WTC11 (cell line): ENCODE data around the gene PPEF1. TPM values are rescaled to one million over a fixed set of nuclear protein-coding genes. Genes with fewer than 3 reads are reported as not detected.

Experiments
- ATAC-seq: fragments of 200-7000 bp; cut with Tn5 transposase; 2 replicates; pipeline ENCODE4 v1.10.0; 2021; ENCODE audit warnings: mild to moderate bottlenecking, moderate library complexity
- CTCF ChIA-PET: fragments of 300-600 bp; sonication (Branson Sonifier 250); formaldehyde crosslinking; loops from one replicate; lab custom pipeline; 2021; ENCODE audit warnings: antibody characterized with exemption; lab: Charles Lee
- POLR2A ChIA-PET: fragments of 350-600 bp; sonication (Branson Sonifier 250); formaldehyde crosslinking; loops from one replicate; lab custom pipeline; 2021; ENCODE audit warnings: antibody characterized with exemption; lab: Charles Lee
- DNase-seq: peaks from one replicate; pipeline ENCODE4 v3.0.0; 2021; ENCODE audit warnings: low spot score
- H3K27ac Mint-ChIP-seq: 2 replicates; pipeline ENCODE4 v1.8.0; 2021; ENCODE audit warnings: mixed read lengths
- H3K27me3 Mint-ChIP-seq: 2 replicates; pipeline ENCODE4 v1.8.0; 2021; ENCODE audit warnings: low read depth, mild to moderate bottlenecking, moderate library complexity, mixed read lengths
- H3K36me3 Mint-ChIP-seq: 2 replicates; pipeline ENCODE4 v1.8.0; 2021; ENCODE audit warnings: mixed read lengths
- H3K4me1 Mint-ChIP-seq: 2 replicates; pipeline ENCODE4 v1.8.0; 2022; ENCODE audit warnings: mixed read lengths
- H3K4me3 Mint-ChIP-seq: 2 replicates; pipeline ENCODE4 v1.8.0; 2021; ENCODE audit warnings: mild to moderate bottlenecking, moderate library complexity, mixed read lengths
- H3K9me3 Mint-ChIP-seq: 2 replicates; pipeline ENCODE4 v1.8.0; 2021; ENCODE audit warnings: mixed read lengths
- ATF6 ChIP-seq: sonication (generic); formaldehyde crosslinking; IDR thresholded peaks from 2 replicates; pipeline ENCODE4 v1.8.1; 2023; ENCODE audit warnings: mild to moderate bottlenecking, missing genetic modification reagents
- CDX4 ChIP-seq: fragments of 250-450 bp; sonication (Bioruptor Pico); IDR thresholded peaks from 2 replicates; pipeline ENCODE4 v1.9.0; 2021; ENCODE audit warnings: moderate library complexity, mild to moderate bottlenecking, inconsistent platforms, borderline replicate concordance
- CREB1 ChIP-seq: sonication (generic); formaldehyde crosslinking; IDR thresholded peaks from 2 replicates; pipeline ENCODE4 v1.8.0; 2023; ENCODE audit warnings: mild to moderate bottlenecking, missing genetic modification reagents
- E2F1 ChIP-seq: sonication (generic); formaldehyde crosslinking; IDR thresholded peaks from 2 replicates; pipeline ENCODE4 v1.8.0; 2022; ENCODE audit warnings: mild to moderate bottlenecking, missing genetic modification reagents
- E2F4 ChIP-seq: sonication (generic); formaldehyde crosslinking; IDR thresholded peaks from 2 replicates; pipeline ENCODE4 v1.8.1; 2022; ENCODE audit warnings: low read depth, mild to moderate bottlenecking, moderate library complexity, missing genetic modification reagents, borderline replicate concordance
- ELF4 ChIP-seq: sonication (generic); formaldehyde crosslinking; IDR thresholded peaks from 2 replicates; pipeline ENCODE4 v1.8.1; 2022; ENCODE audit warnings: low read depth, mild to moderate bottlenecking, moderate library complexity, missing genetic modification reagents
- ERG ChIP-seq: fragments of 250-450 bp; sonication (Bioruptor Pico); IDR thresholded peaks from 2 replicates; pipeline ENCODE4 v1.8.0; 2021; ENCODE audit warnings: mild to moderate bottlenecking
- GABPB1 ChIP-seq: sonication (generic); formaldehyde crosslinking; IDR thresholded peaks from 2 replicates; pipeline ENCODE4 v1.8.1; 2023; ENCODE audit warnings: mild to moderate bottlenecking, missing genetic modification reagents
- KAT7 ChIP-seq: sonication (generic); formaldehyde crosslinking; IDR thresholded peaks from 2 replicates; pipeline ENCODE4 v1.8.1; 2023; ENCODE audit warnings: missing genetic modification reagents, mild to moderate bottlenecking, borderline replicate concordance
- MXD4 ChIP-seq: fragments of 250-450 bp; sonication (Bioruptor Pico); IDR thresholded peaks from 2 replicates; pipeline ENCODE4 v1.8.0; 2021; ENCODE audit warnings: mild to moderate bottlenecking, moderate library complexity, borderline replicate concordance
- NFYB ChIP-seq: sonication (generic); formaldehyde crosslinking; conservative IDR thresholded peaks from 2 replicates; pipeline ENCODE4 v1.8.0; 2022; ENCODE audit warnings: low read depth, missing genetic modification reagents
- NR1H2 ChIP-seq: sonication (generic); formaldehyde crosslinking; IDR thresholded peaks from 2 replicates; pipeline ENCODE4 v1.9.0; 2021; ENCODE audit warnings: mild to moderate bottlenecking, moderate library complexity, missing genetic modification reagents
- NR2C2 ChIP-seq: sonication (generic); formaldehyde crosslinking; IDR thresholded peaks from 2 replicates; pipeline ENCODE4 v1.8.0; 2022; ENCODE audit warnings: mild to moderate bottlenecking, missing genetic modification reagents
- RELA ChIP-seq: sonication (generic); formaldehyde crosslinking; IDR thresholded peaks from 2 replicates; pipeline ENCODE4 v1.8.1; 2022; ENCODE audit warnings: missing genetic modification reagents, mild to moderate bottlenecking, borderline replicate concordance
- RORB ChIP-seq: fragments of 250-450 bp; sonication (Bioruptor Pico); IDR thresholded peaks from 2 replicates; pipeline ENCODE4 v1.9.0; 2021; ENCODE audit warnings: mild to moderate bottlenecking
- TEAD1 ChIP-seq: sonication (generic); formaldehyde crosslinking; IDR thresholded peaks from 2 replicates; pipeline ENCODE4 v1.8.0; 2022; ENCODE audit warnings: mild to moderate bottlenecking, missing genetic modification reagents
- USF2 ChIP-seq: sonication (generic); formaldehyde crosslinking; IDR thresholded peaks from 2 replicates; pipeline ENCODE4 v1.8.1; 2023; ENCODE audit warnings: mild to moderate bottlenecking, missing genetic modification reagents, moderate library complexity
- ZNF263 ChIP-seq: sonication (generic); formaldehyde crosslinking; IDR thresholded peaks from 2 replicates; pipeline ENCODE4 v1.8.1; 2022; ENCODE audit warnings: low read depth, mild to moderate bottlenecking, moderate library complexity, missing genetic modification reagents
- ZNF396 ChIP-seq: fragments of 250-450 bp; sonication (Bioruptor Pico); IDR thresholded peaks from 2 replicates; pipeline ENCODE4 v1.8.0; 2021; ENCODE audit warnings: mild to moderate bottlenecking, moderate library complexity, borderline replicate concordance
- ZNF425 ChIP-seq: fragments of 250-450 bp; sonication (Bioruptor Pico); conservative IDR thresholded peaks from 2 replicates; pipeline ENCODE4 v1.9.0; 2021; ENCODE audit warnings: mild to moderate bottlenecking
- total RNA-seq: library from RNA; stranded (reverse); gene quantifications from 3 replicates; pipeline ENCODE4 v1.2.3, GENCODE V29; 2021

The PPEF1 gene
- total RNA-seq, 1 experiment from 2014 or later, result 0.31 TPM

- Mint-ChIP-seq H3K4me1 (peaks cover 16% of the 10 kb centered on the region), H3K27ac (no peak within 1 kb of the TSS), H3K27me3 (no peaks in the 10 kb centered on the region), H3K9me3 (no peaks in the 10 kb centered on the region), H3K4me3 (peak within 1 kb of the TSS; percentile 14; the same call in 1 of the 2 replicates), H3K36me3 (no peaks in the 10 kb centered on the region)
- TF ChIP-seq ELF4 (CRISPR knock-in tag) (no peak), RELA (CRISPR knock-in tag) (no peak), ATF6 (CRISPR knock-in tag) (no peak), NFYB (no peak), KAT7 (CRISPR knock-in tag) (no peak), CDX4 (CRISPR knock-in tag) (no peak), ZNF425 (CRISPR knock-in tag) (no peak), E2F4 (no peak), ERG (CRISPR knock-in tag) (no peak), E2F1 (CRISPR knock-in tag) (no peak)
- ChIA-PET CTCF (interaction anchor here (0.6 kb wide), 1 partner anchor 239 kb away, joined by 3 read pairs; no protein-coding TSS in a partner anchor), POLR2A (no interaction called here)
- ATAC-seq (no peak), DNase-seq (no peak)
Measured at GRCh38 chrX:18672008-18672407, 35.4 kb upstream of the PPEF1 start, which contains the start of gene RS1. Gene RS1 (minus strand): TSS chrX:18672108. CDS start chrX:18672068, 40 bp downstream.

GRCh38 chrX:18674417-18674787 lies 33.0 kb upstream of the PPEF1 start:
- H3K4me3 Mint-ChIP-seq, result peak overlapping the region; percentile 70
- POLR2A ChIA-PET, result no interaction called here
- peaks cover 11% of the 10 kb centered on the region for H3K4me1 Mint-ChIP-seq
- H3K27ac Mint-ChIP-seq, result 0 out of 2 replicates have a peak overlapping the region, but pooled peaks have one; percentile 11
- H3K9me3 Mint-ChIP-seq, result no peaks in the 10 kb centered on the region
- H3K27me3 Mint-ChIP-seq, result no peaks in the 10 kb centered on the region
- CTCF ChIA-PET, result no interaction called here
- peak; percentile 58 for DNase-seq
- no peaks in the 10 kb centered on the region for H3K36me3 Mint-ChIP-seq
- peak; percentile 76 for ATAC-seq
- TF ChIP-seq NR1H2 (CRISPR knock-in tag) (no peak), ZNF396 (CRISPR knock-in tag) (no peak), GABPB1 (CRISPR knock-in tag) (no peak), MXD4 (no peak), RORB (CRISPR knock-in tag) (no peak), USF2 (CRISPR knock-in tag) (no peak), RELA (CRISPR knock-in tag) (no peak), TEAD1 (CRISPR knock-in tag) (no peak), CREB1 (CRISPR knock-in tag) (no peak), ZNF263 (CRISPR knock-in tag) (no peak), ATF6 (CRISPR knock-in tag) (no peak), CDX4 (CRISPR knock-in tag) (no peak), NR2C2 (CRISPR knock-in tag) (no peak)
